Measurements from ENCODE around the gene COPG2.
"Not testable (repeated sequence)": the region's sequence is repeated elsewhere in the genome, so short reads cannot be mapped to it uniquely, and the experiment has no call there.

COPG2 gene

DNA sequence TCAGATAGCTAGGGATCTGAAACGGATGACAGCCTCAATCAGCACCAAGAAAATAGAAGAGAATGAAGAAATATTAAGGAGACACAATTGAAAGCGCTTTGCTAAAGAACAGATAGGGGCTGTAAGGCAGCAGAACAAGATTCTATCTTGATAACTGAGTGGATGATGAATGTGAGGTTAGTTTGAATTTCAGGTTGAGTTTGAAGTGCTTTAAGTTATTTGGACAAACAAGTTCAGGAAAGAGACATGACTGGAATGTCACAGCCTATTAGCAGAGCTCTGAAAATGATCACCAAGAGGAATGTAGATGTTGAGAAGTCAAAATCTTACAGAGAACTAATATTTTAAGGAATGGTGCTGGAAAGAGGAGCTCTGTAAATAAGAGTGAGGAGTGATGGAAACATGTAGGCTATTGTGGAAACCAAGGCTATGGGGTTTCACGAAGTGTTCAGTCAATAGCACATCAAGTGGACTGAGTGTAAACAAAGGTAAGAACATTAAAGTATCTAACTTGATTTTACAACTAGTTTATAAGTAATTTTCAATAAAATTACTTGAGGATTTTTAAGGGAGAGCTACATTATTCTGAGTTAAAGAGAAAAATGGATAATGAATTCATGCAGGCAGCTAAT lies 115.0 kb downstream of the COPG2 start:
- no peak for DNase-seq

- no peak for DNase-seq
Measured at GRCh38 chr7:130544356-130544755, 124.2 kb downstream of the COPG2 start.

GRCh38 chr7:130543487-130544010 lies 125.0 kb downstream of the COPG2 start:
- DNase-seq, result no peak

DNA sequence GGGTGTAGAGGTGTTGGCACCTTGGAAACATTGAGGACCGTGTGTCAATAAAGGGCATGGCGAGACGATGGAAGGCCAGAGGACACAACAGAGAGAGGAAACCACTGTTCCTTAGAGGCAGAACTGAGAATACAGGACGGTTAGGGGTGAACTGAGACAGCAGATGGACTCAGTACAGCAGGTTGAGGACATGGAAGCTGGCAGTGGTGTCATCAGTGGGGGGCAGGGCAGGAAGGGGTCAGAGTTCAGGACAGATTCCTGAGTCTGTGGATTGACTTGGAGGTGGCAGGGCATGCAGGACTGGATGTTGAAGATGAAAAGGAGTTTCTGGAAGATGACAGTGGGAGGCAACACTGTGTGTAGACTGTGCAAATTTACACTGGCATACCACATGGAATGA lies 126.3 kb downstream of the COPG2 start:
- not testable (repeated sequence) for DNase-seq

DNA sequence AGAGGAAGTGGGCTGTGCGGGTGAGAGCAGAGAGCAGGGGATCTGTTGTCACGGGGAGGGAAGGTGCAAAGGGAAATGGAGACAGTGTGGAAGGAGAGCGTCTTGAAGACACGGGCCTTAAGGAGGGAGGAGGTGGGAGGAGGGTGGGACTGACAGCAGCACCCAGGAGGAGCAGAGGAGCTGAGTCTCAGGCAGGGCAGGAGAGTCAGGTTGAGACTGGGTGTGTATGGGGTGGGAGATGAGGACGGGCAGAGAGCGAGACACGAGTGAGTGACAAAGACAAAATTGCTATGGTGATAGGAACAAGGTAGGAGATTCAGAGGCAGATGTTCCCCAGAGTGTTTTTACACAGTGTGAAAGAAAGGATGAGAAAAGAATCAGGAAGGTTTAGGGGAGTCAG lies 127.3 kb downstream of the COPG2 start:
- not testable (repeated sequence) for DNase-seq

- not testable (repeated sequence) for DNase-seq
Measured at GRCh38 chr7:130537894-130538293, 130.7 kb downstream of the COPG2 start.

- no peak for DNase-seq
Measured at GRCh38 chr7:130529417-130529816, 139.1 kb downstream of the COPG2 start.

DNA sequence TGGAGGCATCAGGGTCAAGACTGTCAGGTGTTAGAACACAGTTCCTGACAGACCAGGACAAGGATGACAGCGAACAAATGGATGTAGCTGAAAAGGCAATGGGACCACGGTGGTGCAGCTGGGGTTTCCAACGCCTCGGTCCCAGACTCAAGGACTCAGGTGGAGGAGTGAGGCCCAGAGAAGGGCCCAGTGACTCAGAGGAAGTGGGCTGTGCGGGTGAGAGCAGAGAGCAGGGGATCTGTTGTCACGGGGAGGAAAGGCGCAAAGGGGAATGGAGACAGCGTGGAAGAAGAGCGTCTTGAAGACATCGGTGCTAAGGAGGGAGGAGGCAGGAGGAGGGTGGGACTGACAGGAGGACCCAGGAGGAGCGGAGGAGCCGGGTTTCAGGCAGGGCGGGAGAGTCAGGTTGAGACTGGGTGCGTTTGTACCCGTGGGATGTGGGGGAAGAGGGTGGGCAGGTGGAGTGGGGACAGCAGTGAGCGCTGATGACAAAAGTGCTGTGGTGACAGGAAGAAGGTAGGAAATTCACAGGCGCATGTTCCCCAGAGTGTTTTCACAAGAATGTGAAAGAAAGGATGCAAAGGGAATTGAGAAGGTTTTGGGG lies 140.7 kb downstream of the COPG2 start:
- DNase-seq, result not testable (repeated sequence)

DNA sequence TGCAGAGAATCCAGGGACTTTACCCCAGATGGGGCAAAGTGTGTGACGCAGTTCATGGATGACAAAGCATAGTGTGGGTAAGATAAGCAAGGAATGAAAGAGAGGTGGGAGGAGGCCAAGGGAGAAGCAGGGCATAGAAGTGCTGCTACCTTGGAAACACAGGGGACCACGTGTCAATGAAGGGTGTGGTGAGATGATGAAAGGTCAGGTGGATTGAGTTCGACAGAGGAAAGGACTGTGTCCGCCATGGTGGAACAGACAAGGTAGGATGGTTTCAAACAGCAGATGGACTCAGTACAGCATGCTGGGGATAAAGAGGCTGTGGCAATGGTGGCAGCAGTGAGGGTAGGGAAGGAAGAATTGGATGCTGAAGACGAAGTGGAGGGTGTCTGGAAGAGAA lies 143.9 kb downstream of the COPG2 start:
- DNase-seq, result no peak

DNA sequence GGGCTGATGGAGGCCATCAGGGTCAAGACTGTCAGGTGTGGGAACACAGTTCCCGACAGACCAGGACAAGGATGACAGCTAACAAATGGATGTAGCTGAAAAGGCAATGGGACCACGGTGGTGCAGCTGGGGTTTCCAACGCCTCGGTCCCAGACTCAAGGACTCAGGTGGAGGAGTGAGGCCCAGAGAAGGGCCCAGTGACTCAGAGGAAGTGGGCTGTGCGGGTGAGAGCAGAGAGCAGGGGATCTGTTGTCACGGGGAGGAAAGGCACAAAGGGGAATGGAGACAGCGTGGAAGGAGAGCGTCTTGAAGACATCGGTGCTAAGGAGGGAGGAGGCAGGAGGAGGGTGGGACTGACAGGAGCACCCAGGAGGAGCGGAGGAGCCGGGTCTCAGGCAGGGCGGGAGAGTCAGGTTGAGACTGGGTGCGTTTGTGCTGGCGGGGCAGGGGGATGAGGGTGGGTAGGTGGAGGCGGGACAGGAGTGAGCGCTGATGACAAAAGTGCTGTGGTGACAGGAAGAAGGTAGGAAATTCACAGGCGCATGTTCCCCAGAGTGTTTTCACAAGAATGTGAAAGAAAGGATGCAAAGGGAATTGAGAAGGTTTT lies 144.9 kb downstream of the COPG2 start:
- not testable (repeated sequence) for DNase-seq

DNA sequence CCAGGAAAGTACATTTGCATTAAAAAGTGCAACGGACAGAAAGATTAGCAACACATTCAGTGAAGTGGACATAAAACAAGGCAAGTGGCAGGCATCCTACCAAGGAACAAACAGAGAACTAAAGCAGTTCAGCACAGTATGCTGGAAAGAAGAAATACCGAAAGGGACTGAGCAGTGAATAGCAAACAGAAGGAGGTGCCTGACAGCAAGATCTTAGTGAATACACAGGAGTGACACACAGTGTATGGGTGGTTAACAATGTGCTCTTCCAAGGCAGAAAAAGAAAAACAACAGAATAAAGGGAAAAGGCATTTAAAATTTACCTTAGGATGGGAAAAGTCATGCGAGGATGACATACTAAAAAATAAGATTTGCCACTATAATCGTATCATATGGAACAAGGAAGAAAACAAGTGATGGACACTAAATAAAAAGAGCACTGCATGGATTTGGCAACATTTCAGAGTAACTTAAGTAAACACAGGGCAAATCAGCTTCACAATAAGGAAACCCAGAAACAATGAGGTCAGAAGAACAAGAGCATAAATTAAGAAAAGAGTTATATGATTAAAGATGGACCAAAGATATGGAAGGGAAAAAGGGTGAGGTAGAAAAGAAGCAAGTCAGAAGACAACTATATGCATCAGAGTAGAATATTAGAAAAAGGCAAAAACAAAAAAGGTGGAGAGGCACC lies 147.1 kb downstream of the COPG2 start:
- no peak for DNase-seq

- DNase-seq, result no peak
Measured at GRCh38 chr7:130515315-130516040, 153.1 kb downstream of the COPG2 start.

GRCh38 chr7:130513447-130513846 lies 155.1 kb downstream of the COPG2 start:
- DNase-seq, result no peak

GRCh38 chr7:130512038-130512437 lies 156.5 kb downstream of the COPG2 start:
- not testable (repeated sequence) for DNase-seq

DNA sequence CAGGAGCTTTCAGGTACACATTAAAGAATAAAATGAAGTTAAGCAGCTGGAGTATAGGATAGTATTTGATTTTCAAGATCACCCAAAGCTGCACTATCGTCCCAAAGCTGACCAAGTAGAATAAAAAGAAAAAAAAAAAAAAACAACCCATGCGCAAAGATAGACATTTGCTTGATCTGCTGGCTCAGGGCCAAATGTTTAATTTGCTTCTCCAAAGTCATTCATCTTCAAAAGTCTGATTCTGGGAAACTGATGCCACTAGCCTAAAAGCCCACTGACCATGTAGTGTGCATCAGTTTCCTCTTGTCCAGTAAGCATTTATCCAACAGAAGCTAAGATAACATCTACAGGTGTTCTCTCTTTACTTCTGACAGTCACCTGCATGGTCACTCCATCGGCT lies 162.2 kb downstream of the COPG2 start:
- DNase-seq, result no peak

GRCh38 chr7:130505753-130506152 lies 162.8 kb downstream of the COPG2 start:
- DNase-seq, result no peak

DNA sequence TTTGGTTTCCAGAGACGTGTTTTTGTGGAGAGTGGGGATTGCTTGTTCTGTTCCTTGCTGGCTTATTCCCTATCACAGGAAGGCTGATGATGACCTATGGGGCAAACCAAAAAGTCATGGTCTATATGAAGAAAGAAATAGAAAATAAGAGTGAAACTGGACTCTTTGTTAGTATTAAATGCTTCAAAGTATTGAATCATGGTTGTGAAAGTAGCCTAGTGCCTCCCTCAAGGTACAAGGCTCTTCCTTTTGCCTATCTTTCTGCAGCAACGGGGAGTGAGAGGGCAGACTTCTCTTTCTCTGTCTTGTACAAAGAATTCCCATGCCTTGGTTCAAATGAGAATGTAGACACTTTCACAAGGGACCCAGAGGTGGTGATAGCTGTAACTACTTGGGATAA lies 167.6 kb downstream of the COPG2 start:
- DNase-seq, result no peak

DNA sequence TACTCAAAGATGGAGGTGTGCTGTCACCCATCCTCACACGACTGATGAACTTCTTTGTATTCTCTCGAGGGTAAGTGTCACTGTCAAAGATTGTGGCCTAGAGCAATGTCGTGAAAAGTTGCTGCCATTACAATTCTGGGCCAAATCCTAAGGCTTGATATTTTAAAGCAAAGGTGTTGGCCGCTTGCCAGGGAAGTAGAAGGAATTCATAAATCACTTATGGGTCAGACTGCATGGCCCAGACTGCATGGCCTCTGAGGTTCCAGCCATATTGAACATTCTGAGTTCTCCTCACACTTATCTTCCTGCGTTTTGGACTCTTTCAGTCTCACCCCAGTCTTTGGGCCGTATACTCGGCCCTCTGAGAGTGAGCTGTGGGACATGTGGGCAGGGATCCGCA lies 168.1 kb downstream of the COPG2 start:
- no peak for DNase-seq

GRCh38 chr7:130494431-130494858 lies 174.1 kb downstream of the COPG2 start:
- no peak for DNase-seq

- no peak for DNase-seq
Measured at GRCh38 chr7:130493275-130493873, 175.2 kb downstream of the COPG2 start.

GRCh38 chr7:130492523-130493274 lies 175.8 kb downstream of the COPG2 start:
- DNase-seq, result no peak
